ENCODE data around the gene KRT32. TPM values are rescaled to one million over a fixed set of nuclear protein-coding genes. Genes with fewer than 3 reads are reported as not detected.

The KRT32 gene
- total RNA-seq (2022; extraction: Qiagen RNA extraction; ENCODE audit: low read depth): not detected in 5 replicates

DNA sequence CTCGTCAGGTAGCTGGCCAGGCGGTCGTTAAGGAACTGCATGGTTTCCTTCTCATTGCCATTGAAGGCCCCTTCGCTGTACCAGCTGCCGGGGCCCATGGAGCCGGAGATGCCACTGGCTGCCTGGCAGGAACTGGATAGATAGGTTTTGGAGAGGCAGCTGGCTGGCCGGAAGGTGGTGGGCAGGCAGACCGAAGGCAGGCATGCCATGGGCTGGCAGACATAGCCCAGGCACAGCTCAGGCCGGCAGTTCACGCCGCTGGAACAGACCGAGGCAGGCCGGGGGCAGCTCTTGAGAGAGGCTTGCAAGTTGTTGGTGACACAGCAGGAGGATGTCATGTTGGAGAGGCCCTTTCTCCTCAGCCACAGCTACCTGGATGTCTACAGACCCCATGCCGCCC, at the start of gene KRT32:
Gene KRT32 (minus strand): TSS at position 399 of the 400 bp plus-strand sequence. CDS start 61 bp downstream, at position 338.

DNA sequence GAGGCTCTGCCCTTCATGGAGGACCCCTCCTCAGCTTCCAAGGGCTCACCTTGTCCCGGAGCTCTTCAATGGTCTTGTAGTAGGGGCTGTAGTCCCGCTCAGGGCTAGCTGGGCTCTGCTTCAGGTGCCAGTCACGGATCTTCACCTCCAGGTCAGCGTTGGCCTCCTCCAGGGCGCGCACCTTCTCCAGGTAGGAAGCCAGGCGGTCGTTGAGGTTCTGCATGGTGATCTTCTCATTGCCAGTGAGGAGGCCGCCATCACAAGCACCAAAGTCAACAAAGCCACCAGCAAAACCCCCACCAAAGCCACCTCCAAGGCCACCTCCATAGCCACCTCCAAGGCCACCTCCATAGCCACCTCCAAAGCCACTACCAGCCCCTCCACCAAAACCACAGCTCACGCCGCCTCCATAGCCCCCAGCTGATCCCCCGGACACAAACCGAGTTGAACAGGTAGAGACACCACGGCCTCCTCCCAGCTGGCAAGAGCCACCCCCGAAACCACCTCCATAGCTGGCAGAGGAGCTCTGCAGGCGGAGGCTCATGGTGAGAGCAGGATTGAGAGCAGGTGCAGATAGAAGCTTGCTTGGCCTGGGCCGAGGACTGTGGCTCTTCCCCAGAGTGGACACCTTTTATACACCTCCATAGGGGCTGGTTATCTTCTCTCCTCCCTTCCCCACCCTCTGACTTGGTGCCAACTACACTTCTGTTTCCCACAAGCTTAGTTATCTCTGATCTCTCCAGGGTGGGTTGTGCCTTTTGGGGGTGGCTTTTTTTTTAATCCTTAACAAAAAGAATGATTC, 38.0 kb upstream of the KRT32 start, which contains the start of gene KRT13:
Gene KRT13 (minus strand): TSS at position 606 of the 802 bp plus-strand sequence. CDS start 62 bp downstream, at position 544.

DNA sequence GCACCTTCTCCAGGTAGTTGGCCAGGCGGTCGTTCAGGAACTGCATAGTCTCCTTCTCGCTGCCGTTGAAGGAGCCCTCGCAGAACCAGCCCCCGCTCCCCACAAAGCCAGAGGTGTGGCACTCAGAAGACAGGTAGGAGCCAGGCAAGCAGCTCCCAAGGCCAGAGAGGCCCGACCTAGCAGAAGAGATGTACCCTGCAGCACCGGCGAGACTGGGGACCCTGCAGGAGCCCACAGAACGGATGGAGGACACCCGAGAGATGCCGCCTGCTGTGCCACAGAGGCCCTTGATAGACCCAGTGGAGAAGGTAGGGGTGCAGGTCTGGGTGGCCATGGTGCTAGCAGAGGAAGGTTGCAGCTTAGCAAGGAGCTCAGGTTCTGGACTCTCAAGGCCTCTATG, 22.3 kb upstream of the KRT32 start, which contains the start of gene KRT36:
Gene KRT36 (minus strand): TSS at position 380 of the 400 bp plus-strand sequence. CDS start 46 bp downstream, at position 334.

DNA sequence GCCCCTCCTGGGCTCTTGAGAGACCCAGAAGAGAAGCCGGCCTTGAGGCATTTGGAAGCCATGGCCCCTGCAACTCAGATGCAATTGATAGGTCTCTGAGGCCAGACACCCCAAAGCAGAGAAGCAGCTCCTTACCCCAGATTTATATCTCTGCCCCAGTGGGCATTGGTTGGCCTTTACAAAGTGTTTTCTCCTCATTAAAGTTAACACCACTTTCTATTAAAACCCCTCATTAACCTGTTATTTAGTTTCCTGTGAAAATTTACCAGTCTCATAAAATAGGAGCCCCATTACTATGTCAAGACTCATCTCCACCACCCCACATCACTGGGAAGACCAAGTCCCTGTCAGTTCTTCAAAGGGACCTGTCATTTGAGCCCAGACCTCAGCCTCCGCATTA, 13.8 kb upstream of the KRT32 start, which contains the start of gene KRT35:
Gene KRT35 (minus strand): TSS at position 116 of the 400 bp plus-strand sequence. CDS start 54 bp downstream, at position 62.

DNA sequence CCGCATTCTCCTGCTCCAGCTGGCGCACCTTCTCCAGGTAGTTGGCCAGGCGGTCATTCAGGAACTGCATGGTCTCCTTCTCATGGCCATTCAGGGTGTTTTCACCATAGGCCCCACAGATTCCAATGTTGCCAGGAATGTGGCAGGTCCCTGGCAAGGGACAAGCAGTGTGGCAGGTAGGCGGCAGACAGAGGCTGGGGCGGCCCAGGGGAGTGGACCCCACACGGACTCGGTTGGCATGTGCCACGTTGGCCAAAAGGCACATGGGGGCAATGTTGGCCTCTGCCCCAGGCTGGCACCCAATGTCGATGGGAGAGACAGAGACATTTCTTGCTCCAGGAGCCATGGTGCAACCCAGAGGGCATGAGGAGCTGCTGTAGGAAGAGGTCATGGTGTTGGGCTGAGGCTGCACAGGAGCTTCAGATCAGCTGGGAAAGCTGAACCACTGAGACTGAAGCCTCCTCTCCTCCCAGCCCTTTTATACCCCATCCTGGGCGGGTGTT, 26.6 kb downstream of the KRT32 start, which contains the start of gene KRT38:
Gene KRT38 (minus strand): TSS at position 453 of the 503 bp plus-strand sequence. CDS start 62 bp downstream, at position 391.

DNA sequence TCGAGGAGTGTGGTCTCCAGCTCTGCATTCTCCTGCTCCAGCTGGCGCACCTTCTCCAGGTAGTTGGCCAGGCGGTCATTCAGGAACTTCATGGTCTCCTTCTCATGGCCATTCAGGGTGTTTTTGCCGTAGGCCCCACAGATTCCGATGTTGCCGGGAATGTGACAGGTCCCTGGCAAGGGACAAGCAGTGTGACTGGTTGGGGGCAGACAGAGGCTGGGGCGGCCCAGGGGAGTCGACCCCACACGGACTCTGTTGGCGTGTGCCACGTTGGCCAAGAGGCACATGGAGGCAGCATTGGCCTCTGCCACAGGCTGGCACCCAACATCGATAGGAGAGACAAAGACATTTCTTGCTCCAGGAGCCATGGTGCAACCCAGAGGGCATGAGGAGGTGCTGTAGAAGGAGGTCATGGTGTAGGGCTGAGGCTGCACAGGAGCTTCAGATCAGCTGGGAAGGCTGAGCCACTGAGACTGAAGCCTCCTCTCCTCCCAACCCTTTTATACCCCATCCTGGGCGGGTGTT, 43.0 kb downstream of the KRT32 start, which contains the start of gene KRT37:
Gene KRT37 (minus strand): TSS at position 475 of the 525 bp plus-strand sequence. CDS start 62 bp downstream, at position 413.

Other genes starting within 250 kb of the KRT32 start
- not detected in 5 replicates for gene KRTAP9-2, start 240.7 kb downstream of the KRT32 start, total RNA-seq (2022; extraction: Qiagen RNA extraction; ENCODE audit: low read depth)
- not detected in 5 replicates for gene KRTAP9-3, start 234.9 kb downstream of the KRT32 start, total RNA-seq (2022; extraction: Qiagen RNA extraction; ENCODE audit: low read depth)
- gene KRTAP9-8, start 229.4 kb downstream of the KRT32 start, total RNA-seq (2022; extraction: Qiagen RNA extraction; ENCODE audit: low read depth): not detected in 5 replicates
- gene KRTAP9-4, start 217.7 kb downstream of the KRT32 start, total RNA-seq (2022; extraction: Qiagen RNA extraction; ENCODE audit: low read depth): not detected in 5 replicates
- not detected in 5 replicates for gene KRTAP9-9, start 212.0 kb downstream of the KRT32 start, total RNA-seq (2022; extraction: Qiagen RNA extraction; ENCODE audit: low read depth)
- not detected in 5 replicates for gene KRTAP9-6, start 202.0 kb downstream of the KRT32 start, total RNA-seq (2022; extraction: Qiagen RNA extraction; ENCODE audit: low read depth)
- gene KRTAP9-7, start 191.7 kb downstream of the KRT32 start, total RNA-seq (2022; extraction: Qiagen RNA extraction; ENCODE audit: low read depth): not detected in 5 replicates
- gene KRTAP29-1, start 164.5 kb downstream of the KRT32 start, total RNA-seq (2022; extraction: Qiagen RNA extraction; ENCODE audit: low read depth): not detected in 5 replicates
- gene KRTAP16-1, start 158.1 kb downstream of the KRT32 start, total RNA-seq (2022; extraction: Qiagen RNA extraction; ENCODE audit: low read depth): not detected in 5 replicates
- not detected in 5 replicates for gene KRTAP17-1, start 151.7 kb downstream of the KRT32 start, total RNA-seq (2022; extraction: Qiagen RNA extraction; ENCODE audit: low read depth)
- gene KRT33A, start 116.6 kb downstream of the KRT32 start, total RNA-seq (2022; extraction: Qiagen RNA extraction; ENCODE audit: low read depth): not detected in 5 replicates
- 0.06 to 0.16 TPM (median 0.15 TPM) in 3 of 5 replicates, not detected in the others for gene KRT33B, start 97.6 kb downstream of the KRT32 start, total RNA-seq (2022; extraction: Qiagen RNA extraction; ENCODE audit: low read depth)
- 0.25 to 0.43 TPM (median 0.30 TPM) in 5 replicates for gene KRT34, start 85.1 kb downstream of the KRT32 start, total RNA-seq (2022; extraction: Qiagen RNA extraction; ENCODE audit: low read depth)
- gene KRT31, start 69.8 kb downstream of the KRT32 start, total RNA-seq (2022; extraction: Qiagen RNA extraction; ENCODE audit: low read depth): not detected in 5 replicates
- gene KRT37, start 42.8 kb downstream of the KRT32 start, total RNA-seq (2022; extraction: Qiagen RNA extraction; ENCODE audit: low read depth): not detected in 5 replicates
- not detected in 5 replicates for gene KRT38, start 26.4 kb downstream of the KRT32 start, total RNA-seq (2022; extraction: Qiagen RNA extraction; ENCODE audit: low read depth)
- gene KRT35, start 13.8 kb upstream of the KRT32 start, total RNA-seq (2022; extraction: Qiagen RNA extraction; ENCODE audit: low read depth): not detected in 5 replicates
- gene KRT36, start 22.5 kb upstream of the KRT32 start, total RNA-seq (2022; extraction: Qiagen RNA extraction; ENCODE audit: low read depth): not detected in 5 replicates
- 0.18 to 0.48 TPM (median 0.23 TPM) in 5 replicates for gene KRT13, start 38.2 kb upstream of the KRT32 start, total RNA-seq (2022; extraction: Qiagen RNA extraction; ENCODE audit: low read depth)
- gene KRT15, start 51.5 kb upstream of the KRT32 start, total RNA-seq (2022; extraction: Qiagen RNA extraction; ENCODE audit: low read depth): 3.3 to 5.3 TPM (median 4.1 TPM) in 5 replicates
- gene KRT19, start 60.9 kb upstream of the KRT32 start, total RNA-seq (2022; extraction: Qiagen RNA extraction; ENCODE audit: low read depth): 41.7 to 61.8 TPM (median 53.4 TPM) in 5 replicates
- gene KRT9, start 104.7 kb upstream of the KRT32 start, total RNA-seq (2022; extraction: Qiagen RNA extraction; ENCODE audit: low read depth): not detected in 5 replicates
- gene KRT14, start 119.5 kb upstream of the KRT32 start, total RNA-seq (2022; extraction: Qiagen RNA extraction; ENCODE audit: low read depth): 0.09 TPM in 1 of 5 replicates, not detected in the others
- gene KRT16, start 145.4 kb upstream of the KRT32 start, total RNA-seq (2022; extraction: Qiagen RNA extraction; ENCODE audit: low read depth): 0.27 to 1.1 TPM (median 0.66 TPM) in 5 replicates
- 0.54 to 0.96 TPM (median 0.90 TPM) in 5 replicates for gene KRT17, start 157.2 kb upstream of the KRT32 start, total RNA-seq (2022; extraction: Qiagen RNA extraction; ENCODE audit: low read depth)
- 1,281 to 1,716 TPM (median 1,378 TPM) in 5 replicates for gene EIF1, start 221.5 kb upstream of the KRT32 start, total RNA-seq (2022; extraction: Qiagen RNA extraction; ENCODE audit: low read depth)
- gene GAST, start 244.9 kb upstream of the KRT32 start, total RNA-seq (2022; extraction: Qiagen RNA extraction; ENCODE audit: low read depth): 0.57 TPM in 1 of 5 replicates, not detected in the others